Skin of body (tissue), 2 donors: Measurements from ENCODE around the gene SAMHD1. TPM values are rescaled to one million over a fixed set of nuclear protein-coding genes. Genes with fewer than 3 reads are reported as not detected.
"Not testable (repeated sequence)": the region's sequence is repeated elsewhere in the genome, so short reads cannot be mapped to it uniquely, and the experiment has no call there.

Experiments used
- DNase-seq: peaks from one replicate; lab custom pipeline; 2025; lab: John Stamatoyannopoulos, UW
- total RNA-seq: library from RNA; depleted of rRNA; stranded (reverse); fragments of >200 nt; gene quantifications from one replicate; pipeline ENCODE4 v1.2.3, GENCODE V29; 2014

SAMHD1 gene
- total RNA-seq, 1 donor from 2014 or later = 48.8 TPM

- DNase-seq = no peak
Measured at GRCh38 chr20:36956016-36956415, 4.5 kb upstream of the SAMHD1 start.

- DNase-seq = no peak
Measured at GRCh38 chr20:36951979-36952738, 651 bp upstream of the SAMHD1 start.

- no peak for DNase-seq
Measured at GRCh38 chr20:36950414-36951197, 902 bp downstream of the SAMHD1 start.

- no peak for DNase-seq
Measured at GRCh38 chr20:36941401-36941835, 10.1 kb downstream of the SAMHD1 start.

GRCh38 chr20:36937402-36937770, 14.1 kb downstream of the SAMHD1 start:
- no peak for DNase-seq

GRCh38 chr20:36936761-36937401, 14.6 kb downstream of the SAMHD1 start:
- not testable (repeated sequence) for DNase-seq

GRCh38 chr20:36936341-36936740, 15.2 kb downstream of the SAMHD1 start:
- DNase-seq = no peak

- DNase-seq = not testable (repeated sequence)
Measured at GRCh38 chr20:36933571-36933970, 17.9 kb downstream of the SAMHD1 start.

- no peak for DNase-seq
Measured at GRCh38 chr20:36932476-36933426, 18.8 kb downstream of the SAMHD1 start.

GRCh38 chr20:36932067-36932466, 19.4 kb downstream of the SAMHD1 start:
- DNase-seq = not testable (repeated sequence)

- no peak for DNase-seq
Measured at GRCh38 chr20:36929691-36930090, 21.8 kb downstream of the SAMHD1 start.

GRCh38 chr20:36929290-36929689, 22.2 kb downstream of the SAMHD1 start:
- DNase-seq = no peak

- DNase-seq = no peak
Measured at GRCh38 chr20:36927704-36928103, 23.8 kb downstream of the SAMHD1 start.

- no peak for DNase-seq
Measured at GRCh38 chr20:36926653-36927200, 24.8 kb downstream of the SAMHD1 start.

GRCh38 chr20:36925234-36925633, 26.3 kb downstream of the SAMHD1 start:
- no peak for DNase-seq

GRCh38 chr20:36924167-36925045, 27.1 kb downstream of the SAMHD1 start:
- no peak for DNase-seq

- DNase-seq = no peak
Measured at GRCh38 chr20:36920334-36920730, 31.2 kb downstream of the SAMHD1 start.

- peak; percentile 29 for DNase-seq
Measured at GRCh38 chr20:36919715-36920333, 31.7 kb downstream of the SAMHD1 start.

GRCh38 chr20:36917943-36918342, 33.6 kb downstream of the SAMHD1 start:
- DNase-seq = no peak
